ENCODE measurements around the gene TMEM200B.

Gene TMEM200B

DNA sequence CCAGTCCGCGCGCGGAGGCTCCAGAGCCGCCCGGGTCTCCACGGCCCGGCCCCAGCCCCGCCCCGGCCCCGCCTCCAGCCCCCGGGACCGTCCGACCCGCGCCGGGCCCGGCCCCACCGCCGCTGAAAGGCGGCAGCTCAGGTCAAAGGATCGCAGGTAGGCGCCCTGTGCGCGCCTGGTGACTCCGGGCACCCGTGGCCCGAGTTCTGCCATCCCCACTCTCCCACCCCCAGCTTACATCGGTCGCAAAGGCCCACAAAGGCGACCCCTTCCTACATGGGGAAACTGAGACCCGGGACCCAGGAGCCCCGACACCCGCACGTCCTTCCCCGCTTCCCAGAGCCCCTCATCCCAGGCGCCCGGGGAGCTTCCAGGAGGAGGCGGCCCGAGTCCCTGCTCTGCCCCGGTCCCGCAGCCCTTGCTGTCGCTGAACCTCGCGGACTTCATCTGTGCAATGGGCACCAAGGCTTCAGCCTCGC lies at the start of gene TMEM200B:
Gene TMEM200B (minus strand): TSS at position 17 of the 479 bp plus-strand sequence. CDS start 2,075 bp downstream, outside the sequence.
- no peak for TF ChIP-seq POLR2A (IDR thresholded peaks at IDR 0.05; ENCODE audit: low read length)
- no peak for TF ChIP-seq GATA1 (IDR thresholded peaks at IDR 0.05; ENCODE audit: low read depth, low read length)

DNA sequence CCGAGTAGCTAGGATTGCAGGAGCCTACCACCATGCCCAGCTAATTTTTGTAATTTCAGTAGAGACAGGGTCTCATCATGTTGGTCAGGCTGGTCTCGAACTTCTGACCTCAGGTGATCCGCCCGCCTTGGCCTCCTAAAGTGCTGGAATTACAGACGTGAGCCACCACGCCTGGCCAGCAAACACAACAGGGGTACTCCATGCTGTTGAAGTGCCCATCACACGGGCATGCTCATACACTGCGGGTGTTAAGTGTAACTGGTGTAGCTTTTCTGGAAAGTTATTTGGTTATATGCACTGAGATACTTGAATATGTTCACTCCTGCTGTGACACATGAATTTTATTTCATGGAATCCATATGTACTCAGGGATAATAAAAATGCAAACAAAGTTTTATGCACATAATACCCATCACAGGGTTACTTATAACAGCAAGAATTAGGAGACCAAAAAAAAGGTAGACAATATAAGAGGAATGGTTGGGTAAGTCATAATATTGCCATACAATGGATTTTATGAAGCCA lies 48.8 kb upstream of the TMEM200B start:
- no peak for TF ChIP-seq POLR2A (IDR thresholded peaks at IDR 0.05; ENCODE audit: low read length)
- no peak for TF ChIP-seq GATA1 (IDR thresholded peaks at IDR 0.05; ENCODE audit: low read depth, low read length)
- no peak for DNase-seq

More for the DNA sequence above, at the start of gene TMEM200B:
- DNase-seq: no peak

DNA sequence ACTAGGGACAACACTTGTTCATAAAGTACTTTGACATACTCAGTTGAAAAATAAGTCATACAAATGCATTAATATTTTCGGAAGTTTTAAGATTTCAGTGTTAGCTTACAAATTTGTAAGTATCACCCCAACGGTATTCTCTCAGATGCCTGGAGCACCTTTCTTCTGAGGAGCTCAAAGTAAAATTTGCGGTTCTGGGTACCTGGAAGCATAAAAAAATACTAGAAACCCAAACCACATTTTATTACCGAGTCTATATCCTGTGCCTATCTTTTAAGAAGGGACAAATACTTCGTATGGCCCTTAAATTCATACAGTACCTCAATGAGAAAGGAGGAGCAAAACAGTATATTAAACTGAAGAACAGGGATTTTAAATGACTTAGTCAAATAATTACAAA lies 47.8 kb upstream of the TMEM200B start:
- DNase-seq: no peak
- TF ChIP-seq POLR2A (IDR thresholded peaks at IDR 0.05; ENCODE audit: low read length) (no peak), GATA1 (IDR thresholded peaks at IDR 0.05; ENCODE audit: low read depth, low read length) (no peak)

DNA sequence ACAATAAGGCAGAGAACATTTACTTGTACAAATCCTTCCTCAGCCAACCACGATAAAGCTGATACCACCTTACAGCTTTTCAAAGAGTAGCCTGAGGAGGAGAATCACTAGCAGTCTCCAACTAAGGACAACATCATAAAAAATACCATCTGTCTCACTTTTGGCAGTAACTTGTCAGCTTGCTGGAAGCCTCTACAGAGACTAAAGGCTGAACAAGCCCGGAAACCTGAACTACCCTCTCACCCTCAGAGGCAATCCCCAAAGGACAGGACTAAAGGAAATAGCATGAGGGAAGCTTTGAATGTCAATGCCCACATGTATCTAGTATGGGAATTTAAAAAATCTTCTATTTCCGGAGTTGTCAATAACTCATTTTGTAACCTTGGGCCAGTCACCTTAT lies 47.4 kb upstream of the TMEM200B start:
- DNase-seq: no peak

DNA sequence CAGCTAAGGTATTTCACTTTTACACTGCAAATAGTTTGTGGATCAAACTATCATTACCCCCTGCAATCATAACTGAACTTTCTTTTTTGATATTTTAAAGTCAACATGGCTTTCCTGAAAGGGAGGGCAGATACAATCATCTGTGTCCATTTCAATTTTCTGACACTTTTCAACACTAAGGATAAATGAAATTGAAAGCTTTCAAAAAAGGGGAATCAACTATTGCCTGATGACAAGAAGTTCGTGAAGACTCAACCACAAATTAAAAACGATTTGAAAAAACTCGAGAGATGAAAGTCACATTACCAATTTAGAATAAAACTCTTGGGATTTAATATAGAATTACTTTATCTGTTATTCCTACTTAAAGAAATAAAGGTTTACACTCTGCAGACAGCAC lies 46.3 kb upstream of the TMEM200B start:
- no peak for TF ChIP-seq GATA1 (IDR thresholded peaks at IDR 0.05; ENCODE audit: low read depth, low read length)
- no peak for TF ChIP-seq POLR2A (IDR thresholded peaks at IDR 0.05; ENCODE audit: low read length)
- DNase-seq: no peak

More for the DNA sequence above, 47.4 kb upstream of the TMEM200B start:
- TF ChIP-seq POLR2A (IDR thresholded peaks at IDR 0.05; ENCODE audit: low read length) (no peak), GATA1 (IDR thresholded peaks at IDR 0.05; ENCODE audit: low read depth, low read length) (no peak)

DNA sequence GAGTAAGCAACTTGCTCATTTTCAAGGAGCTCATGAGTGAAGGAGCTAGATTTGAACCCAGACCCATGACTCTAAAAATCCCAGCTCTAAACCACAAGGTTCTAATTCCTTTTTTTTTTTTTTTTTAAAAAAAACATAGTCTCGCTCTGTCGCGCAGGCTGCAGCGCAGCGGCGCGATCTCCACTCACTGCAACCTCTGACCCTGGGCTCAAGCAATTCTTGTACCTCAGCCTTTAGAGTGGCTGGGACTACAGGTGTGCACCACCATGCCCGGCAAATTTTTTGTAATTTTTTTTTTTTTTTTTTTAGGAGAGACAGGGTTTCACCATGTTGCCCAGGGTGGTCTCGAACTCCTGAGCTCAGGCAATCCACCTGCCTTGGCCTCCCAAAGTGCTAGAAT lies 44.2 kb upstream of the TMEM200B start:
- no peak for TF ChIP-seq POLR2A (IDR thresholded peaks at IDR 0.05; ENCODE audit: low read length)
- no peak for TF ChIP-seq GATA1 (IDR thresholded peaks at IDR 0.05; ENCODE audit: low read depth, low read length)

DNA sequence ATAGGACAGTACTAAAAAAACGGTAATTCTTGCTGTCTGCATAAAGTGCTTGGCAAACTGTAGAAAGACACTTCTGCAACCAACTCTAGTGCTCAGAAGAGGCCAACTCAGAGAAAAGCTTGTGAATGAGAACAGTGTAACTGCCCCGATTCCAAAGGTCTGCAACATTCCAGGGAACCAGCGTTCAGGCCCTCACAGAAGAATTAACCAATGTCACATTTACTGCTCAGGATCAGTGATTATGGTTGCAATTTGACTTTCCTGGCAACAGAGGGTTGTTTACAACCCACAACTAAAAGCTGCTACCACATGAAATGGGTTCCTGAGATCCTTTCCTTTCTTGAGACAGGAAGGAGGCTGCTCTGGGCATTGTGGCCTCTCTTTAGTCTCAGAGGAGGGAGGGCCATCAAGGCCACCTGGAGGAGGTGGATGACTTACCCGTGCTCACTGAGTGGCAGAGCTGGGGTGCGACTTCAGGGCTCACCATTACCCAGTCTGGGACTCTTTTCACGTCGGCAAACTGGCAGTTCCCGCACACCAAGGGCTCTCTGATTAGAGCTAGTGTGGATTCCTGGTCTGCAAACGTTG lies 42.7 kb upstream of the TMEM200B start:
- no peak for DNase-seq
- TF ChIP-seq GATA1 (IDR thresholded peaks at IDR 0.05; ENCODE audit: low read depth, low read length) (no peak), POLR2A (IDR thresholded peaks at IDR 0.05; ENCODE audit: low read length) (no peak)

More for the DNA sequence above, 44.2 kb upstream of the TMEM200B start:
- DNase-seq: no peak

DNA sequence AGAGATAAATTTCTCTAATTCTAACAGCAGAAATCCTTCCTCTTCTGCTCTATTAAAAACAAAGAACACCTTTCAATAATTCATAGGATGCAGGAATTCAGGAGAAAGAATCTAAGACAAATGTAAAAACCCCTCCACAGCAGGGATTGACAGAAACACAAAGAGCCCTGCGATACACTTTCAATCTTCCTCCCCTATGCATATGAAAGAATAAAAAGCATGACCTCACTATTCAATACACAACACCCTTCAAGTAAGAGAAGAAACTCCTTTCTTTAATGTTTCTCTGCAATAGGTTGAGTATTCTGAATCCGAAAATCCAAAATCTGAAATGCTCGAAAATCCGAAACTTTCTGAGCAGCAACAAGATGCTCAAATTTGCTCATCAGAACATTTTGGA lies 40.9 kb upstream of the TMEM200B start:
- no peak for DNase-seq
- no peak for TF ChIP-seq POLR2A (IDR thresholded peaks at IDR 0.05; ENCODE audit: low read length)
- no peak for TF ChIP-seq GATA1 (IDR thresholded peaks at IDR 0.05; ENCODE audit: low read depth, low read length)

DNA sequence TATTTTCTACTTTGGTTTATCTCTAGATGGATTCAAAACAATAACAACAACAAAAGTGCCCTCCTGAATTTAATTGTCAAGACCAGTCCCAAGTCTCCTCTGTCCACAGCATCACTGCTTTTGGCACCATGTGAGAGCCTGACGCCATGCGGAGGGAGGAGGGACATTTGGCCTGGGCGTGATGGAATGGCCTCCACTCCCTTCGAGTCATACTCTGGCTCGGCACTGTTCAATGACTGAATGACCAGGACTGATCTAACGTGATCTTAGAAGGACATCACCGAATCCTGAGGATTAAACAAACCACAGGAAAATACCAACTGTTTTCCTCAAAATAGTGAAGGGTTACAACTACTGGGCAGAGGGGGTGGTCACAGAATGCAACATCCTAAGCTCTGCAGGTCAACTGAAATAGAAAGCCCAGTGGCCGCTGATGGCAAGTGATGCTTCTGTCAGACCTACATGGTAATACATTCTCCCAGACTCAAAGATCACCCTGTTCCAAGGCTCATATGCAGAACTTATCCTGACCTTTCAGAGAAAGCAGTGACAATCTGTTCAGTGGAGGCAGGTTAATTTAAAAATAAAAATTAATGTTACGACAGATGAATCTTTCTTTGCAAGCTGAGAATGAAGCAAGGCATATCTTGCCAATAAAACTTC lies 38.9 kb upstream of the TMEM200B start:
- no peak for TF ChIP-seq POLR2A (IDR thresholded peaks at IDR 0.05; ENCODE audit: low read length)
- TF ChIP-seq GATA1 (IDR thresholded peaks at IDR 0.05; ENCODE audit: low read depth, low read length): no peak

DNA sequence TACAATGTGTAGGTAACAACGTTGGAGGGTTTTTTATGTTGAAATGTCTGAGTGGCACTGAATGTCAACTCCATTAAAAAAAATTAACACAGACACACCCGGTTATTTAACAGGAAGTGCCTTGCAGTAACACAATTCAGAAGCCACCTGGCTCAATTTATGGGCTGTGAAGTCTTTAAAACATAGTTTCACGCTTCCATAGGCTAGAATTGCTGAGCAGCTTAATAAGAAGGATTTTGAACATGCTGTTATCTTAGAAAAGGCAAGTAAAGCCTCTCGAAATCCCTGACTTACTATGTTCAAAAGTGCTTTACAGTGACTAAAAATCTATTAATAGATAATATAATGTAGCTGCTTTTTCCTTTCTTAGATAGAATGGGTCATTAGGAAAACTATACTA lies 38.3 kb upstream of the TMEM200B start:
- TF ChIP-seq POLR2A (IDR thresholded peaks at IDR 0.05; ENCODE audit: low read length) (no peak), GATA1 (IDR thresholded peaks at IDR 0.05; ENCODE audit: low read depth, low read length) (no peak)

More for the DNA sequence above, 38.9 kb upstream of the TMEM200B start:
- no peak for DNase-seq

DNA sequence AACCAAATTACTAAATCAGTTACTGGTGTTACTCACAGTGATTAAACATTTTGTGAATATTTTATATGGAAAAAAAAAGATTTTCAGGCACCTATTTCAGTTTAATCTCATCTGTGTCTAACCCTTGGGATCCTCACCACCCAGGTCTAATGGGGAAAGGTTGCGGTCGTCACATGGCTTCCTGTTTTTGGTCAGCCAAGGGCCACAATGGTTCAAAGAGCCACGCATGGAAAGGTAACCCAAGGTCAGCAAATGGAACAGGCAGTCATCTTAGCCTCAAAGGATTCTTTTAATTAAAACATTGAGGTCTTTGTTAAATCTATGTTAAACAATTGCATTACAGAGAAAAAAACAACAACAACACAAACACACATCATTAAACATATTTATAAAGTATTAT lies 36.1 kb upstream of the TMEM200B start:
- TF ChIP-seq POLR2A (IDR thresholded peaks at IDR 0.05; ENCODE audit: low read length): no peak
- TF ChIP-seq GATA1 (IDR thresholded peaks at IDR 0.05; ENCODE audit: low read depth, low read length): no peak
- no peak for DNase-seq

More for the DNA sequence above, 38.3 kb upstream of the TMEM200B start:
- no peak for DNase-seq

DNA sequence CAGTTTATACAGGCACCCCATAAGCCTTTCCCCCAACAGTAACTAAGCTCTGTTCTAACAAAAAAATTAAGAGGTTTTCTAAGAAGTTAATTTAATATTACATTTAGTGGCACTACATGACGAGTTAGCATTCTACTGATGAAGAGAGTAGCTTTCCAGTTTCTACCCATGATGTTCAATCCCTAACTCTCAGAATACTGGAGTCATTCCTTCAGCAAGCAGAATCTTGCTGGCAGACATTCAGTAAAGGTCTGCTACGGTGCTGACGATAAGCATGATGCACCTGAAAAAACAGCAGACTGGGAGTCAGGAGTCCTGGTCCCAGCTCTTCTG lies 33.5 kb upstream of the TMEM200B start:
- no peak for DNase-seq
- TF ChIP-seq GATA1 (IDR thresholded peaks at IDR 0.05; ENCODE audit: low read depth, low read length) (no peak), POLR2A (IDR thresholded peaks at IDR 0.05; ENCODE audit: low read length) (no peak)

DNA sequence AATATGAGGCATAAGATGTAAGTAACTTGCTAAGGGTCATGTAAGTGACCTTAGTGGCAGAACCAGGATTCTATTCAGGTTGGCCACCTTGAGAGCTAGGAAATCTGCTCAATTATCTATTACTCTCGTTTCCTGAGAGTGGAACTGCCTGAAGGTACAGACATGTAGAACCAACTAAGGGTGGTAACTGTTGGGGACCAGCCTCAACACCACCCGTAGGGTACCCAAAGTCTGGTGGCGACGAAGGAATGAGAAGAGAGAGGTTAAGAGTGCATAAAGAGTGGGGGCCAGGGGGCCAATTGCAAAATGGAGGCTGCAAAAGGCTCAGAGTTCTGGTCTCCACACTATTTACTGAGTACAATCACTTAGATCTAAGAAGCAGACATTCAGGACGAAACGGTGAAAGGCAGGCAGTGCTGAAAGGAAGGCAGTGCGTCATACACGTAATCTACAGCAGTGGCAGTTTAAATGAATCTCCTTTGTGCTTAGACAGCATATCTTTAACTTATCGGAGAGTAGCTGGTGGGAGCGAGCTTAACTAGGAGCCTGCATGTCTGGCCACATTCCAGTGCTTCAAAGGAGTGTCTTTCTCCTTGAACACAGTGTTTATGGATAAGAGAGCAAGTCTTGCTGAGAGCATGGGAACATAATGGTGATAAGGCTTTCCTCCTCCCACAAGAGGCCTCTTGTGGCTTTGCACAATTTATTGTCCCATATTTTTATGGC lies 33.0 kb upstream of the TMEM200B start:
- TF ChIP-seq POLR2A (IDR thresholded peaks at IDR 0.05; ENCODE audit: low read length): peak; percentile 26
- no peak for TF ChIP-seq GATA1 (IDR thresholded peaks at IDR 0.05; ENCODE audit: low read depth, low read length)

More for the DNA sequence above, 33.0 kb upstream of the TMEM200B start:
- DNase-seq: peak; percentile 85 to 95
